ENCODE data around the gene TSNAX. TPM values are rescaled to one million over a fixed set of nuclear protein-coding genes. Genes with fewer than 3 reads are reported as not detected.

The TSNAX gene
- total RNA-seq, 1 experiment from 2014 or later = 47.1 TPM

DNA sequence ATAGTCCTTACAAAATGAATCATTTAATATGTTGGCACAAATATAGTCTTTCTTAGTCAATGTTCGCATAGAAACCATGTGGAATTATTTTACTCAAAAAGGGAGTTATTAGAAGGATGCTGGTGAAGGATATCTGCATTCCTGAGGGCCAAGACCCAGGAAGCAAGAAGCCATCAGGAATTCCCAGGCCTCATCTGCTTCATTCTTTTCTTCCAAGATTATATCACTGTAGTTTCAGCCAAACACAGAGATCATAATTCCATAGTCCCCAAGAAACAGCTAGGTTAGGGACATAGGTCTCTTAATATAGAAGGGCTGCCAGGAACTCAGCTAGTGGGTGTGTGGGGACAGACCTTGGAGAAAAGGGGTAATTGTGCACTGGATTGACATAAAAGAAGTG lies 69.5 kb downstream of the TSNAX start:
- Histone ChIP-seq H3K36me3 (ENCODE audit: control insufficient read depth in 1 of 2, insufficient read depth in 2 of 2, low read length in 2 of 2) (no peaks in the 10 kb centered on the region), H3K27ac (ENCODE audit: low read depth, low read length) (no peak overlapping the region), H3K79me2 (ENCODE audit: insufficient read depth, low read length) (no peaks in the 10 kb centered on the region), H4K20me1 (ENCODE audit: insufficient read depth) (no peaks in the 10 kb centered on the region), H3K27me3 (ENCODE audit: insufficient read depth, low read length) (no peaks in the 10 kb centered on the region), H3K9me3 (ENCODE audit: control insufficient read depth in 1 of 2, insufficient read depth in 1 of 2, low read depth in 1 of 2, low read length in 2 of 2) (no peaks in the 10 kb centered on the region), H3K4me3 (replicated peaks in 1 of 2; ENCODE audit: low read depth in 1 of 2, low read length in 2 of 2) (no peak overlapping the region), H3K9me2 (ENCODE audit: insufficient read depth) (no peaks in the 10 kb centered on the region), H3K9ac (ENCODE audit: low read length) (no peak overlapping the region), H2AFZ (ENCODE audit: low read depth, low read length, poor library complexity, severe bottlenecking) (no peak overlapping the region), H3K4me2 (ENCODE audit: low read length) (no peak overlapping the region), H3K4me1 (ENCODE audit: control insufficient read depth in 1 of 2, insufficient read depth in 2 of 2, low read length in 2 of 2) (peaks cover 0 to 3% of the 10 kb centered on the region in 2 experiments; a peak in 1 of 4 replicates)
- ATAC-seq = no peak
- ChIA-PET CTCF (interaction anchor here (1.5 kb wide), 1 partner anchor 9 kb away, joined by 4 read pairs; no protein-coding TSS in a partner anchor), RAD21 (ENCODE audit: low non-redundant PET in 1 of 2, low total read pairs in 2 of 2, uncharacterized antibody in 2 of 2, unreplicated experiment in 2 of 2) (no interaction called here), POLR2A (no interaction called here)
- BruUV-seq (replicated peaks) = no TSS peak
- TF ChIP-seq, protein P1, sequence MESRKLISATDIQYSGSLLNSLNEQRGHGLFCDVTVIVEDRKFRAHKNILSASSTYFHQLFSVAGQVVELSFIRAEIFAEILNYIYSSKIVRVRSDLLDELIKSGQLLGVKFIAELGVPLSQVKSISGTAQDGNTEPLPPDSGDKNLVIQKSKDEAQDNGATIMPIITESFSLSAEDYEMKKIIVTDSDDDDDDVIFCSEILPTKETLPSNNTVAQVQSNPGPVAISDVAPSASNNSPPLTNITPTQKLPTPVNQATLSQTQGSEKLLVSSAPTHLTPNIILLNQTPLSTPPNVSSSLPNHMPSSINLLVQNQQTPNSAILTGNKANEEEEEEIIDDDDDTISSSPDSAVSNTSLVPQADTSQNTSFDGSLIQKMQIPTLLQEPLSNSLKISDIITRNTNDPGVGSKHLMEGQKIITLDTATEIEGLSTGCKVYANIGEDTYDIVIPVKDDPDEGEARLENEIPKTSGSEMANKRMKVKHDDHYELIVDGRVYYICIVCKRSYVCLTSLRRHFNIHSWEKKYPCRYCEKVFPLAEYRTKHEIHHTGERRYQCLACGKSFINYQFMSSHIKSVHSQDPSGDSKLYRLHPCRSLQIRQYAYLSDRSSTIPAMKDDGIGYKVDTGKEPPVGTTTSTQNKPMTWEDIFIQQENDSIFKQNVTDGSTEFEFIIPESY (IDR thresholded peaks at IDR 0.05; ENCODE audit: extremely low read depth, insufficient replicate concordance, low read length) = no peak
- TF ChIP-seq EGR1 (IDR thresholded peaks at IDR 0.05; ENCODE audit: low read depth) (no peak), TCF7L2 (IDR thresholded peaks at IDR 0.05; ENCODE audit: borderline replicate concordance, extremely low read depth, insufficient read depth, insufficient read length) (no peak), YY1 (IDR thresholded peaks at IDR 0.05; ENCODE audit: extremely low read depth, insufficient replicate concordance, low read depth, low read length) (no peak), EZH2 (IDR thresholded peaks at IDR 0.05) (no peak), POLR2A (IDR thresholded peaks at IDR 0.05; ENCODE audit: borderline replicate concordance, extremely low read depth, insufficient read depth, insufficient read length) (no peak), ELF1 (IDR thresholded peaks at IDR 0.05; ENCODE audit: borderline replicate concordance, low read depth) (no peak), SP1 (IDR thresholded peaks at IDR 0.05; ENCODE audit: low read depth) (no peak), POLR2AphosphoS5 (IDR thresholded peaks at IDR 0.05; ENCODE audit: low read depth, low read length) (no peak), FOSL1 (IDR thresholded peaks at IDR 0.05; ENCODE audit: low read depth) (no peak), EZH2phosphoT487 (IDR thresholded peaks at IDR 0.05; ENCODE audit: borderline replicate concordance) (no peak), SRF (IDR thresholded peaks at IDR 0.05; ENCODE audit: low read depth) (no peak), ZFX (IDR thresholded peaks at IDR 0.05) (no peak), CBX3 (IDR thresholded peaks at IDR 0.05; ENCODE audit: low read depth) (no peak), ZNF274 (IDR thresholded peaks at IDR 0.05; ENCODE audit: low read depth, low read length) (no peak), CEBPB (IDR thresholded peaks at IDR 0.05; ENCODE audit: low read depth) (no peak), SIN3A (IDR thresholded peaks at IDR 0.05; ENCODE audit: low read depth) (no peak), JUND (IDR thresholded peaks at IDR 0.05) (no peak)
- TF ChIP-seq, protein P2, sequence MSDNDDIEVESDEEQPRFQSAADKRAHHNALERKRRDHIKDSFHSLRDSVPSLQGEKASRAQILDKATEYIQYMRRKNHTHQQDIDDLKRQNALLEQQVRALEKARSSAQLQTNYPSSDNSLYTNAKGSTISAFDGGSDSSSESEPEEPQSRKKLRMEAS (IDR thresholded peaks at IDR 0.05) = no peak
- TF ChIP-seq, protein P3, sequence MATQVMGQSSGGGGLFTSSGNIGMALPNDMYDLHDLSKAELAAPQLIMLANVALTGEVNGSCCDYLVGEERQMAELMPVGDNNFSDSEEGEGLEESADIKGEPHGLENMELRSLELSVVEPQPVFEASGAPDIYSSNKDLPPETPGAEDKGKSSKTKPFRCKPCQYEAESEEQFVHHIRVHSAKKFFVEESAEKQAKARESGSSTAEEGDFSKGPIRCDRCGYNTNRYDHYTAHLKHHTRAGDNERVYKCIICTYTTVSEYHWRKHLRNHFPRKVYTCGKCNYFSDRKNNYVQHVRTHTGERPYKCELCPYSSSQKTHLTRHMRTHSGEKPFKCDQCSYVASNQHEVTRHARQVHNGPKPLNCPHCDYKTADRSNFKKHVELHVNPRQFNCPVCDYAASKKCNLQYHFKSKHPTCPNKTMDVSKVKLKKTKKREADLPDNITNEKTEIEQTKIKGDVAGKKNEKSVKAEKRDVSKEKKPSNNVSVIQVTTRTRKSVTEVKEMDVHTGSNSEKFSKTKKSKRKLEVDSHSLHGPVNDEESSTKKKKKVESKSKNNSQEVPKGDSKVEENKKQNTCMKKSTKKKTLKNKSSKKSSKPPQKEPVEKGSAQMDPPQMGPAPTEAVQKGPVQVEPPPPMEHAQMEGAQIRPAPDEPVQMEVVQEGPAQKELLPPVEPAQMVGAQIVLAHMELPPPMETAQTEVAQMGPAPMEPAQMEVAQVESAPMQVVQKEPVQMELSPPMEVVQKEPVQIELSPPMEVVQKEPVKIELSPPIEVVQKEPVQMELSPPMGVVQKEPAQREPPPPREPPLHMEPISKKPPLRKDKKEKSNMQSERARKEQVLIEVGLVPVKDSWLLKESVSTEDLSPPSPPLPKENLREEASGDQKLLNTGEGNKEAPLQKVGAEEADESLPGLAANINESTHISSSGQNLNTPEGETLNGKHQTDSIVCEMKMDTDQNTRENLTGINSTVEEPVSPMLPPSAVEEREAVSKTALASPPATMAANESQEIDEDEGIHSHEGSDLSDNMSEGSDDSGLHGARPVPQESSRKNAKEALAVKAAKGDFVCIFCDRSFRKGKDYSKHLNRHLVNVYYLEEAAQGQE (IDR thresholded peaks at IDR 0.05; ENCODE audit: low read depth) = no peak
- DNase-seq (ENCODE audit: low read depth, low spot score) = no peak
- intact Hi-C loops (cut with micrococcal nuclease) = no loop called here
